Mammary epithelial cell (primary cell): ENCODE data around the gene SMOC1.

ENCODE experiments used
- CTCF ChIP-seq, 2 donors: IDR thresholded peaks in 1 of 2; conservative IDR thresholded peaks in 1 of 2; 2 replicates each; pipeline ENCODE4 v1.5.1; 2011 to 2012; ENCODE audit warnings: inconsistent platforms in 2 of 2, low read length in 2 of 2, mild to moderate bottlenecking in 2 of 2, control low read depth in 1 of 2, low read depth in 1 of 2; ENCODE audit not compliant: insufficient read depth in 1 of 2; ENCODE audit errors: extremely low read depth in 1 of 2
- EZH2 ChIP-seq: IDR thresholded peaks from 2 replicates; pipeline ENCODE4 v1.6.1; 2012; ENCODE audit warnings: low read length, inconsistent platforms, borderline replicate concordance

DNA sequence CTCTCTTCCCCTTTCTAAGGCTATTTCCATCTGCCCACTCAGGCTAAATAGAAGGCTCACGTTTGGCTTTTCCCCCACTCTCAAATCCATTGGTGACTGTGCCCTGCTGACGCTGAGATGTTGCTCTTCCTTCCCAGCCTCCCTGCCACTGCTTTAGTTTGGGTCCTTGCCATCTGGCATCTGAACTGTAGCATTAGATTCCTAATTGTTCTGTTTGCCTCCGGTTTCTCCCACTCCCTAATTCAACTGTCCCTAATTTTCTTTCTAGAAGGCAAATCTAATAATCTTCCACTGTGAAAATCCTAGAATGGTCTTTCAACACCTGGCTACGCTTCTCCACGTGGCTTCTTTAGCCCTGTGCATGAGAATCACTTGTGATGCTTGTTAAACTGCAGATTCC, 37.6 kb upstream of the SMOC1 start:
- TF ChIP-seq EZH2: no peak
- TF ChIP-seq CTCF (conservative IDR thresholded peaks at IDR 0.05 in 1 of 2, IDR thresholded peaks at IDR 0.05 in 1 of 2; ENCODE audit: extremely low read depth in 1 of 2, insufficient read depth in 1 of 2, low read depth in 1 of 2, low read length in 2 of 2): no peak
